Tibial artery (tissue), 4 donors: ENCODE results near the gene DACT2.
"Not testable (repeated sequence)": the region's sequence is repeated elsewhere in the genome, so short reads cannot be mapped to it uniquely, and the experiment has no call there.

Experiments used
- DNase-seq, 2 donors: peaks; one replicate each; pipeline ENCODE4 v3.0.0-alpha.2; 2019
- H3K27ac ChIP-seq, 2 donors: fragments of 200-600 bp; sonication (generic) in 1 of 2; 1 replicate in 1 of 2; 2 replicates in 1 of 2; pipeline ENCODE4 v1.5.1; 2018 to 2019; ENCODE audit warnings: mild to moderate bottlenecking in 1 of 2
- H3K27me3 ChIP-seq, 2 donors: fragments of 200-600 bp; sonication (generic) in 1 of 2; one replicate each; pipeline versions ENCODE4 v1.5.1 to v1.6.0; 2016 to 2019
- H3K36me3 ChIP-seq, 3 donors: fragments of 200-600 bp; sonication (generic) in 2 of 3; one replicate each; pipeline ENCODE4 v1.5.1; 2016 to 2019; ENCODE audit warnings: mild to moderate bottlenecking in 2 of 3
- H3K4me1 ChIP-seq, 4 donors: fragments of 200-600 bp; sonication (generic) in 2 of 4; 1 replicate in 3 of 4; 2 replicates in 1 of 4; pipeline ENCODE4 v1.5.1; 2016 to 2019
- H3K4me3 ChIP-seq, 2 donors: fragments of 200-600 bp; sonication (generic) in 1 of 2; 1 replicate in 1 of 2; 2 replicates in 1 of 2; pipeline ENCODE4 v1.5.1; 2018 to 2019; ENCODE audit warnings: mild to moderate bottlenecking in 2 of 2
- H3K9me3 ChIP-seq, 3 donors: fragments of 200-600 bp; sonication (generic) in 1 of 3; one replicate each; pipeline ENCODE4 v1.5.1; 2016 to 2019
- intact Hi-C: fragments of 100-400 bp; cut with DNase I; formaldehyde crosslinking; loops from one replicate; pipeline ENCODE4 v1.15.0; 2023; ENCODE audit warnings: low total_unique reads
- TF ChIP-seq, protein P1 (sequence below), 2 experiments: fragments of 200-600 bp in 1 of 2; fragments of 450-650 bp in 1 of 2; IDR thresholded peaks; one replicate each; pipeline ENCODE4 v1.5.1; 2017 to 2019; ENCODE audit warnings: antibody characterized with exemption in 2 of 2, mild to moderate bottlenecking in 1 of 2, moderate library complexity in 1 of 2

DACT2 gene

DNA sequence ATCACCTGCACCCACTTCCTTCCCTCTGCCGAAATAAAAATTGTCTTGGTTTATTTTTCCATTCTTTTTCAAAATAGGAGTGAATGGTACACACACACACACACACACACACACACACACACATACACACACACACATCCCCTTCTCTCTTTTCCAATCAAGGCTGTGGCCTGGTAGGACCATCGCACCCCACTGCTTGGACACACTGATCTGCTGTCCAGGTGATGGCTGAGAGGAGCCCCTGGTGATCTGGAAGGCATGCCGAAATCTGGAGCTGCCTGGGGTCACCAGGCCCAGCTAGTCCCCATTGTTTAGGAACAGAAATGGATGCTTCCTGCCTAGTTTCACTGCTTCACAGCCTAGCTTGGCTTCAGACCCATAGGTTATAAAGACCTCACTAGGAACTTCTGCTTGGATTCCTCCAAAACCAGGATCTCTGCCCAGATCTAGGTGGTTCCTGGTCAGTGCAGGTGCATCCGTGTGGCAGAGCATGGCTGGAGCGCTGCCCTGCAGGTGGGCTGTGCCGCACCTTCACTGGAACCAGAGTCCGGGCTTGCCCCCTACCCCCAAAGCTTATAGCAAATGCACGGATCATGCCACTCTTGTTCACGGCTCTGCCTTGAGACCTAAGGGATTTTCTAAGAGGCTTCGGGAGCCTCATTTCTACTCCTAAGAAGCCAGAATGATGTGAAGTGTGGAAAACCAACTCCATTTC lies 42.9 kb upstream of the DACT2 start:
- H3K27ac ChIP-seq, result no peak overlapping the region
- intact Hi-C loops, result no loop called here
- H3K4me1 ChIP-seq, result no peaks in the 10 kb centered on the region
- no peaks in the 10 kb centered on the region for H3K27me3 ChIP-seq
- no peaks in the 10 kb centered on the region for H3K36me3 ChIP-seq
- H3K4me3 ChIP-seq, result no peak overlapping the region
- no peaks in the 10 kb centered on the region for H3K9me3 ChIP-seq
- peak in 1 of 2 donors; percentile 20 for DNase-seq
- TF ChIP-seq, protein P1, sequence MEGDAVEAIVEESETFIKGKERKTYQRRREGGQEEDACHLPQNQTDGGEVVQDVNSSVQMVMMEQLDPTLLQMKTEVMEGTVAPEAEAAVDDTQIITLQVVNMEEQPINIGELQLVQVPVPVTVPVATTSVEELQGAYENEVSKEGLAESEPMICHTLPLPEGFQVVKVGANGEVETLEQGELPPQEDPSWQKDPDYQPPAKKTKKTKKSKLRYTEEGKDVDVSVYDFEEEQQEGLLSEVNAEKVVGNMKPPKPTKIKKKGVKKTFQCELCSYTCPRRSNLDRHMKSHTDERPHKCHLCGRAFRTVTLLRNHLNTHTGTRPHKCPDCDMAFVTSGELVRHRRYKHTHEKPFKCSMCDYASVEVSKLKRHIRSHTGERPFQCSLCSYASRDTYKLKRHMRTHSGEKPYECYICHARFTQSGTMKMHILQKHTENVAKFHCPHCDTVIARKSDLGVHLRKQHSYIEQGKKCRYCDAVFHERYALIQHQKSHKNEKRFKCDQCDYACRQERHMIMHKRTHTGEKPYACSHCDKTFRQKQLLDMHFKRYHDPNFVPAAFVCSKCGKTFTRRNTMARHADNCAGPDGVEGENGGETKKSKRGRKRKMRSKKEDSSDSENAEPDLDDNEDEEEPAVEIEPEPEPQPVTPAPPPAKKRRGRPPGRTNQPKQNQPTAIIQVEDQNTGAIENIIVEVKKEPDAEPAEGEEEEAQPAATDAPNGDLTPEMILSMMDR (IDR thresholded peaks at IDR 0.05), result no peak

- H3K9me3 ChIP-seq, result no peaks in the 10 kb centered on the region
- H3K4me1 ChIP-seq, result no peaks in the 10 kb centered on the region
- intact Hi-C loops, result no loop called here
- H3K27ac ChIP-seq, result no peak overlapping the region
- no peak overlapping the region for H3K4me3 ChIP-seq
- TF ChIP-seq, protein P1 (IDR thresholded peaks at IDR 0.05), result no peak
- H3K36me3 ChIP-seq, result no peaks in the 10 kb centered on the region
- DNase-seq, result no peak
- no peaks in the 10 kb centered on the region for H3K27me3 ChIP-seq
Measured at GRCh38 chr6:168361766-168362165, 42.2 kb upstream of the DACT2 start.

GRCh38 chr6:168359794-168360193 lies 40.2 kb upstream of the DACT2 start:
- TF ChIP-seq, protein P1 (IDR thresholded peaks at IDR 0.05), result no peak
- Histone ChIP-seq H3K4me3 (no peak overlapping the region), H3K27me3 (peaks cover 0 to 8% of the 10 kb centered on the region in 2 donors), H3K27ac (no peak overlapping the region), H3K4me1 (no peaks in the 10 kb centered on the region), H3K9me3 (no peaks in the 10 kb centered on the region), H3K36me3 (no peaks in the 10 kb centered on the region)
- intact Hi-C loops, result no loop called here
- DNase-seq, result no peak

- Histone ChIP-seq H3K4me1 (no peaks in the 10 kb centered on the region), H3K36me3 (no peaks in the 10 kb centered on the region), H3K9me3 (no peaks in the 10 kb centered on the region), H3K4me3 (no peak overlapping the region), H3K27me3 (peaks cover 0 to 8% of the 10 kb centered on the region in 2 donors), H3K27ac (no peak overlapping the region)
- intact Hi-C loops, result no loop called here
- TF ChIP-seq, protein P1 (IDR thresholded peaks at IDR 0.05), result no peak
- DNase-seq, result no peak
Measured at GRCh38 chr6:168358842-168359420, 39.4 kb upstream of the DACT2 start.

- DNase-seq, H3K9me3 ChIP-seq, H3K36me3 ChIP-seq, H3K27ac ChIP-seq, H3K27me3 ChIP-seq, H3K4me1 ChIP-seq, H3K4me3 ChIP-seq, intact Hi-C loops: not testable (repeated sequence)
Measured at GRCh38 chr6:168356872-168357271, 37.3 kb upstream of the DACT2 start.

DNA sequence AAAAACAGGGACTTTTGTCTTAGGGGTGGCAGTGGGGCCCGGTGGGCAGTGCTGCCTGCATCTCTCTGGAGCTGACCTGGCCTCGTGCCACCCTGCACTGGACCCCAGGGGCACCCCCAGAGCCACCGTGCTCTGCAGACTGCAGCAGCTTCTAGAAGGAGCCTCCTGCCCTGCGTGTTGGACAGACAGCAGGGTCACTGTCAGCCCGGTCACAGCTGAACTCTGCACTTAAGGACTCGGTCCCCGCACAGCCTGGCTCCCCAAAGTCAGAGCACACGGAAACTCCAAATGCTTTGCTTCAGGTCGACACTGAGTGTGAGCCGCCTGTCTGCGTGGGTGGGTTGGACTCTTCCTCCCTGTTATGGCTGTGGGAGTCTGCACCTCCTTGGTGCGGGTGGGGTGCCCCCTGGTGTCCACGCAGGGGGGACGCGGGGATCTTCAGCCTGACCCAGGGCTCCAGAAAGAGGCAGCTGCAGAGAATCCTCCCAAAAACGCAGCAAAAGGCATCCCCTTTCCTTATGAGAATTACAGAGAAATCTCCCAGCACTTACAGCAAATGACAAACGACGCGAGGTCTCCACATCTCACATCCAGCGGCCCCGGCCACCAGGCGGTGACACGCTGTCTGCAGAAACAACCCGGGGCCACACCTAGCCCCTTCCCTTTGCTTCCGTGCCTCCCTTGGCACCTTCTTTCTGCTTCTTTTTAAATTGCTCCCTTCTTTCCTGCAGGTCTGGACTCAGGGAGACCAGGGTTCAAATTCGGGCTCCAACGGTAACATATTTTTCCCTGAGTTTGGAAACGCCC lies 36.3 kb upstream of the DACT2 start:
- H3K4me1 ChIP-seq, result no peaks in the 10 kb centered on the region
- intact Hi-C loops, result no loop called here
- H3K9me3 ChIP-seq, result peaks cover 0 to 4% (median 0%) of the 10 kb centered on the region in 3 donors
- H3K4me3 ChIP-seq, result no peak overlapping the region
- TF ChIP-seq, protein P1 (IDR thresholded peaks at IDR 0.05), result peak; percentile 45 to 47
- DNase-seq, result no peak
- H3K27ac ChIP-seq, result no peak overlapping the region
- H3K36me3 ChIP-seq, result no peaks in the 10 kb centered on the region
- peaks cover 0 to 8% of the 10 kb centered on the region in 2 donors for H3K27me3 ChIP-seq
